GM19395 (cell line): ENCODE data around the gene IFNLR1.
"Not testable (repeated sequence)": the region's sequence is repeated elsewhere in the genome, so short reads cannot be mapped to it uniquely, and the experiment has no call there.

Source experiments
- ATAC-seq: cut with Tn5 transposase; IDR thresholded peaks from one replicate; pipeline ENCODE4 v1.9.1; 2021; ENCODE audit warnings: mild to moderate bottlenecking, moderate library complexity; ENCODE audit not compliant: unreplicated experiment

The IFNLR1 gene

GRCh38 chr1:24186993-24187790, at the start of gene IFNLR1:
Gene IFNLR1, minus strand, starts transcription at chr1:24187289. Its CDS starts 41 bp downstream, at chr1:24187248.
- no peak for ATAC-seq

GRCh38 chr1:24235921-24236788, 49.1 kb upstream of the IFNLR1 start:
- ATAC-seq, result no peak

- no peak for ATAC-seq
These were observed 46.9 kb upstream of the IFNLR1 start for GRCh38 chr1:24233684-24234600.

GRCh38 chr1:24231701-24232100, 44.6 kb upstream of the IFNLR1 start:
- no peak for ATAC-seq

GRCh38 chr1:24228311-24228710, 41.2 kb upstream of the IFNLR1 start:
- peak; percentile 57 for ATAC-seq

- ATAC-seq, result no peak
These were observed 39.7 kb upstream of the IFNLR1 start for GRCh38 chr1:24226749-24227148.

GRCh38 chr1:24224761-24225160, 37.7 kb upstream of the IFNLR1 start:
- no peak for ATAC-seq

- no peak for ATAC-seq
These were observed 37.0 kb upstream of the IFNLR1 start for GRCh38 chr1:24224086-24224485.

GRCh38 chr1:24222793-24223192, 35.7 kb upstream of the IFNLR1 start:
- ATAC-seq, result no peak

- ATAC-seq, result no peak
These were observed 35.0 kb upstream of the IFNLR1 start for GRCh38 chr1:24222008-24222605.

- no peak for ATAC-seq
These were observed 34.2 kb upstream of the IFNLR1 start for GRCh38 chr1:24221246-24221645.

GRCh38 chr1:24216276-24217074, 29.4 kb upstream of the IFNLR1 start:
- ATAC-seq, result no peak

GRCh38 chr1:24215226-24215814, 28.2 kb upstream of the IFNLR1 start:
- no peak for ATAC-seq

- ATAC-seq, result no peak
These were observed 25.3 kb upstream of the IFNLR1 start for GRCh38 chr1:24212376-24212775.

GRCh38 chr1:24210195-24210627, 23.1 kb upstream of the IFNLR1 start:
- no peak for ATAC-seq

- ATAC-seq, result no peak
These were observed 22.0 kb upstream of the IFNLR1 start for GRCh38 chr1:24209097-24209496.

- no peak for ATAC-seq
These were observed 20.6 kb upstream of the IFNLR1 start for GRCh38 chr1:24207709-24208108.

- ATAC-seq, result not testable (repeated sequence)
These were observed 20.3 kb upstream of the IFNLR1 start for GRCh38 chr1:24207395-24207687.
